Measurements from ENCODE around the gene MIB1.

The MIB1 gene

GRCh38 chr18:21894619-21895367 is 154.2 kb downstream of the MIB1 start:
- ATAC-seq, result no peak
- DNase-seq, result no peak

- ATAC-seq (no peak), DNase-seq (no peak)
Observed at GRCh38 chr18:21896732-21897336, 156.2 kb downstream of the MIB1 start.

GRCh38 chr18:21897811-21898210 is 157.2 kb downstream of the MIB1 start:
- DNase-seq (peak; percentile 38), ATAC-seq (no peak)

- no peak for DNase-seq
- no peak for ATAC-seq
Observed at GRCh38 chr18:21900605-21901352, 160.2 kb downstream of the MIB1 start.

GRCh38 chr18:21901423-21901945 is 160.9 kb downstream of the MIB1 start:
- DNase-seq, result no peak
- no peak for ATAC-seq

GRCh38 chr18:21903709-21904108 is 163.1 kb downstream of the MIB1 start:
- DNase-seq (no peak), ATAC-seq (no peak)

GRCh38 chr18:21904856-21905255 is 164.3 kb downstream of the MIB1 start:
- no peak for DNase-seq

GRCh38 chr18:21907451-21907850 is 166.9 kb downstream of the MIB1 start:
- DNase-seq (no peak), ATAC-seq (no peak)

More at GRCh38 chr18:21904856-21905255, 164.3 kb downstream of the MIB1 start:
- ATAC-seq, result no peak

- ATAC-seq, result no peak
Observed at GRCh38 chr18:21908711-21909110, 168.1 kb downstream of the MIB1 start.

GRCh38 chr18:21910906-21911305 is 170.3 kb downstream of the MIB1 start:
- DNase-seq (no peak), ATAC-seq (no peak)

More at GRCh38 chr18:21908711-21909110, 168.1 kb downstream of the MIB1 start:
- DNase-seq, result no peak

GRCh38 chr18:21911551-21911950 is 171.0 kb downstream of the MIB1 start:
- no peak for ATAC-seq

GRCh38 chr18:21912339-21913239 is 172.0 kb downstream of the MIB1 start:
- ATAC-seq, result no peak
- DNase-seq, result no peak

More at GRCh38 chr18:21911551-21911950, 171.0 kb downstream of the MIB1 start:
- DNase-seq, result no peak

GRCh38 chr18:21914739-21915319 is 174.2 kb downstream of the MIB1 start:
- no peak for DNase-seq

GRCh38 chr18:21915546-21915945 is 175.0 kb downstream of the MIB1 start:
- DNase-seq, result no peak
- ATAC-seq, result no peak

More at GRCh38 chr18:21914739-21915319, 174.2 kb downstream of the MIB1 start:
- no peak for ATAC-seq

GRCh38 chr18:21916594-21916993 is 176.0 kb downstream of the MIB1 start:
- DNase-seq (no peak), ATAC-seq (no peak)

GRCh38 chr18:21918693-21919092 is 178.1 kb downstream of the MIB1 start:
- ATAC-seq, result no peak
- DNase-seq, result no peak

All from stimulated activated naive CD8-positive, alpha-beta T cell treated with anti-CD3 and anti-CD28 coated beads, Interleukin-15, Interleukin-2, amounts not matched to agents 100 U/mL and 50 U/mL, for 24 hours (primary cell).